Lower leg skin (tissue), 3 donors: ENCODE measurements around the gene TSPAN32.

Experiments used
- POLR2A ChIP-seq, 2 donors: fragments of 450-650 bp; IDR thresholded peaks; one replicate each; pipeline ENCODE4 v1.6.1; 2016 to 2017; ENCODE audit warnings: antibody characterized with exemption in 2 of 2, mild to moderate bottlenecking in 1 of 2, moderate library complexity in 1 of 2
- TF ChIP-seq, protein P1 (sequence below), 3 donors: fragments of 450-650 bp; IDR thresholded peaks; one replicate each; pipeline ENCODE4 v1.5.1; 2016; ENCODE audit warnings: antibody characterized with exemption in 3 of 3, mild to moderate bottlenecking in 3 of 3, moderate library complexity in 2 of 3

DNA sequence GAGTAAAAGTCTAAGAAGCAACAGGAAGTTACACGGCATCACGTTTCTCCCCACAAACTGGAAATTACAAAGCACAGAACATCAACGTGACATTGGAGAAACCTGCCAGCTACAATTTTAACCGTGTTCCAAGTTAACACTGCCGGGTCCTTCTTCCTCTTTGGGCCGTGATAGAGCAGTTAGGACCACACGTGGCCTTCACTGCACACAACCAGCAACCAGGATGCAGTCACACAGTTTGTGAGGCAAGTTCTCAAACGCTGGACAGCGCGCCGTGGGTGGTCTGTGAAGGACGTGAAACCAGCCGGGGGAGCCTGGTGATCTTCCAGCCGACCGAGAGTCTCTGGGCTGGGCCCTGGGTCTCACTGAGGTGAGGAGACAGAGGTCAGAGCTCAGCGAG, 14.7 kb upstream of the TSPAN32 start:
- TF ChIP-seq, protein P1, sequence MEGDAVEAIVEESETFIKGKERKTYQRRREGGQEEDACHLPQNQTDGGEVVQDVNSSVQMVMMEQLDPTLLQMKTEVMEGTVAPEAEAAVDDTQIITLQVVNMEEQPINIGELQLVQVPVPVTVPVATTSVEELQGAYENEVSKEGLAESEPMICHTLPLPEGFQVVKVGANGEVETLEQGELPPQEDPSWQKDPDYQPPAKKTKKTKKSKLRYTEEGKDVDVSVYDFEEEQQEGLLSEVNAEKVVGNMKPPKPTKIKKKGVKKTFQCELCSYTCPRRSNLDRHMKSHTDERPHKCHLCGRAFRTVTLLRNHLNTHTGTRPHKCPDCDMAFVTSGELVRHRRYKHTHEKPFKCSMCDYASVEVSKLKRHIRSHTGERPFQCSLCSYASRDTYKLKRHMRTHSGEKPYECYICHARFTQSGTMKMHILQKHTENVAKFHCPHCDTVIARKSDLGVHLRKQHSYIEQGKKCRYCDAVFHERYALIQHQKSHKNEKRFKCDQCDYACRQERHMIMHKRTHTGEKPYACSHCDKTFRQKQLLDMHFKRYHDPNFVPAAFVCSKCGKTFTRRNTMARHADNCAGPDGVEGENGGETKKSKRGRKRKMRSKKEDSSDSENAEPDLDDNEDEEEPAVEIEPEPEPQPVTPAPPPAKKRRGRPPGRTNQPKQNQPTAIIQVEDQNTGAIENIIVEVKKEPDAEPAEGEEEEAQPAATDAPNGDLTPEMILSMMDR (IDR thresholded peaks at IDR 0.05): no peak
- TF ChIP-seq POLR2A (IDR thresholded peaks at IDR 0.05): no peak
